A549 treated with ZK216348 at 1 μM for 4 hours (cell line): ENCODE data around the gene SHKBP1. TPM values are rescaled to one million over a fixed set of nuclear protein-coding genes. Genes with fewer than 3 reads are reported as not detected.

Source experiments
- total RNA-seq: library from RNA; stranded (reverse); fragments of 200-300 nt; extraction: Qiagen RNA extraction; gene quantifications from 5 replicates; pipeline ENCODE4 v1.2.3, GENCODE V29; 2022; ENCODE audit warnings: low read depth

The SHKBP1 gene, protein sequence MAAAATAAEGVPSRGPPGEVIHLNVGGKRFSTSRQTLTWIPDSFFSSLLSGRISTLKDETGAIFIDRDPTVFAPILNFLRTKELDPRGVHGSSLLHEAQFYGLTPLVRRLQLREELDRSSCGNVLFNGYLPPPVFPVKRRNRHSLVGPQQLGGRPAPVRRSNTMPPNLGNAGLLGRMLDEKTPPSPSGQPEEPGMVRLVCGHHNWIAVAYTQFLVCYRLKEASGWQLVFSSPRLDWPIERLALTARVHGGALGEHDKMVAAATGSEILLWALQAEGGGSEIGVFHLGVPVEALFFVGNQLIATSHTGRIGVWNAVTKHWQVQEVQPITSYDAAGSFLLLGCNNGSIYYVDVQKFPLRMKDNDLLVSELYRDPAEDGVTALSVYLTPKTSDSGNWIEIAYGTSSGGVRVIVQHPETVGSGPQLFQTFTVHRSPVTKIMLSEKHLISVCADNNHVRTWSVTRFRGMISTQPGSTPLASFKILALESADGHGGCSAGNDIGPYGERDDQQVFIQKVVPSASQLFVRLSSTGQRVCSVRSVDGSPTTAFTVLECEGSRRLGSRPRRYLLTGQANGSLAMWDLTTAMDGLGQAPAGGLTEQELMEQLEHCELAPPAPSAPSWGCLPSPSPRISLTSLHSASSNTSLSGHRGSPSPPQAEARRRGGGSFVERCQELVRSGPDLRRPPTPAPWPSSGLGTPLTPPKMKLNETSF
- total RNA-seq = 81.7 to 154 TPM (median 141 TPM) in 5 replicates

DNA sequence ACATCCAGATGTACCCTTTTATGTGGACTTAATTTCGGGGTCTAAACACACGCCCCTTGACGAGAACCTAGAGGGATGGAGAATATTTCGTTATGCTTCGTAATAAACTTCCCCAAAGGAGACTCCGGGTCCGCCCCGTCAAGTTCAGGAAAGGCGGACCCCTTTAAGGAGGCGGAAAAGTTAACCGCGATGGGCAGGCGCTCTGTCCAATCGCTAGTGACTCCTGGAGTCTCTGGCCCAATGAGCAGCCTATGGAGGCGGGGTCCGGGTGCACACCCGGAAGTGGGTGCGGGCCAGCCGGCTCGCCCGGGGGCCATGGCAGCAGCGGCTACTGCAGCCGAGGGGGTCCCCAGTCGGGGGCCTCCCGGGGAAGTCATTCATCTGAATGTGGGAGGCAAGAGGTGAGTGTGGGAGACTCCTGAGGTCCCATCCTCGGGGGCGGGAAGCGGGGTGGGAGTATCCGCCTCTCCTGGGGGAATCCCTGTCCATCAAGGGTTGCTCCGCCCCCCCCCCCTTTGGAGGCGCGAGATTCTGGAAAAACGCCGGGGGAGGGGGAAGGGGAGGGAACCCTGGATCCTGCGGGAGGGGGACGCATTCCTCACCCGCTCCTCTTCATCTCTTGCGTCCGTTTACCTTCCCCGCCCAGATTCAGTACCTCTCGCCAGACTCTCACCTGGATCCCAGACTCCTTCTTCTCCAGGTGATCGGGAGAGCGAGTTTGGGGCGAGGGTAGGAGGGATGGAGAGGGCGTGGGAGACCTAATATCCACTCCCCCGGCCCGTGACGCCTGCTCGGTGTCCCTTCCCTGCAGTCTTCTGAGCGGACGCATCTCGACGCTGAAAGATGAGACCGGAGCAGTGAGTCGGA lies at the start of gene SHKBP1:
Gene SHKBP1, plus strand, starts transcription at position 289 of the 867 bp plus-strand sequence. Its CDS starts 27 bp downstream, at position 316.

DNA sequence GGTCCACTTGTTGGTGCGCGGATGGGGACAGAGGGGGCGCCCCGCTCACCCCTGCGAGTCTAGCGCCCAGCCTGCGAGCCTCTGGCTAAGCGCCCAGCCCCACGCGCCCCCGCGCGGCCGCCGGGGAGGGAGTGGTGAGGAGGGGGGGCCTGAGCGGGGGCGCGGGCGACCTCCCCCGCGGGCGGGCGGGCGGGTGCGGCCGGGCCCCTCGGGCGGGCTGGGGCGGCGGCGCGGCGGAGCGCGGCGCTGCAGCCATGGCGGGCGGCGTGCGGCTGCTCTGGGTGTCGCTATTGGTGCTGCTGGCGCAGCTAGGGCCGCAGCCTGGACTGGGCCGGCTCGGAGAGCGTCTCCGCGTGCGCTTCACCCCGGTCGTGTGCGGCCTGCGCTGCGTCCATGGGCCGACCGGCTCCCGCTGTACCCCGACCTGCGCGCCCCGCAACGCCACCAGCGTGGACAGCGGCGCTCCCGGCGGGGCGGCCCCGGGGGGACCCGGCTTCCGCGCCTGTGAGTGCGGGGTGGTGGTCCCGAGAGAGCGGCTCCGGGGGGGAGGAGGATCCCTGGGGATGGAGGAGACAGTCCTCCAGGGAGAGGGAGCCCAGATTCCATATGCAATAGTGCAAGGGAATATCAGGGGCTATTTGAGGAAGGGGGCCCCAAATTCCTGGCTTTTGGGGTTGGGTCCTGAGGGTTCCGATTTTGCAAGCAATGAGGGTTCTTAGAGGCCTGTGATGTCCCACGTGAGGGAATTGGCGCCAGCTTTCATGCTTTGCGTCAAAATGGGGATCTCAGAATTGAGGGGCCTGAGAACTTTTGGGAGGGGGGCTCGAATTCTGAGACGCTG lies 24.7 kb downstream of the SHKBP1 start, which contains the start of gene LTBP4:
Gene LTBP4, plus strand, starts transcription at position 236 of the 841 bp plus-strand sequence. Its CDS starts 19 bp downstream, at position 255.

Other genes with a start within 250 kb of the SHKBP1 start
- gene C19orf47, start 228.5 kb upstream of the SHKBP1 start, total RNA-seq = 20.7 to 35.4 TPM (median 30.7 TPM) in 5 replicates
- 224 to 275 TPM (median 254 TPM) in 5 replicates for gene PLD3, start 228.2 kb upstream of the SHKBP1 start, total RNA-seq
- gene HIPK4, start 186.7 kb upstream of the SHKBP1 start, total RNA-seq = 0.20 to 0.42 TPM (median 0.32 TPM) in 5 replicates
- gene PRX, start 163.5 kb upstream of the SHKBP1 start, total RNA-seq = 1.0 to 1.7 TPM (median 1.5 TPM) in 5 replicates
- gene SERTAD1, start 150.9 kb upstream of the SHKBP1 start, total RNA-seq = 22.7 to 35.8 TPM (median 30.0 TPM) in 5 replicates
- 33.6 to 51.6 TPM (median 44.8 TPM) in 5 replicates for gene SERTAD3, start 132.5 kb upstream of the SHKBP1 start, total RNA-seq
- 196 to 343 TPM (median 318 TPM) in 5 replicates for gene BLVRB, start 111.1 kb upstream of the SHKBP1 start, total RNA-seq
- 0.55 to 1.2 TPM (median 0.71 TPM) in 5 replicates for gene SPTBN4, start 109.9 kb upstream of the SHKBP1 start, total RNA-seq
- gene LTBP4, start 24.5 kb downstream of the SHKBP1 start, total RNA-seq = 31.7 to 70.4 TPM (median 60.7 TPM) in 5 replicates
- 42.3 to 77.6 TPM (median 74.4 TPM) in 5 replicates for gene NUMBL, start 113.8 kb downstream of the SHKBP1 start, total RNA-seq
- gene COQ8B, start 140.0 kb downstream of the SHKBP1 start, total RNA-seq = 53.2 to 88.6 TPM (median 87.2 TPM) in 5 replicates
- 18.3 to 29.6 TPM (median 27.3 TPM) in 5 replicates for gene ITPKC, start 140.2 kb downstream of the SHKBP1 start, total RNA-seq
- gene ACTMAP, start 173.6 kb downstream of the SHKBP1 start, total RNA-seq = 13.2 to 20.0 TPM (median 18.7 TPM) in 5 replicates
- gene SNRPA, start 174.3 kb downstream of the SHKBP1 start, total RNA-seq = 153 to 193 TPM (median 158 TPM) in 5 replicates
- not detected in 5 replicates for gene MIA, start 198.6 kb downstream of the SHKBP1 start, total RNA-seq
- gene RAB4B, start 201.4 kb downstream of the SHKBP1 start, total RNA-seq = 11.4 to 20.7 TPM (median 18.1 TPM) in 5 replicates
- gene EGLN2, start 222.3 kb downstream of the SHKBP1 start, total RNA-seq = 59.6 to 101 TPM (median 96.2 TPM) in 5 replicates